GM23338 (cell line): ENCODE results near the gene NFRKB.

Experiments
- EZH2 ChIP-seq: fragments of 200-600 bp; sonication (generic); IDR thresholded peaks from one replicate; pipeline ENCODE4 v1.8.0; 2017; ENCODE audit warnings: antibody characterized with exemption, mild to moderate bottlenecking, low read depth; ENCODE audit not compliant: unreplicated experiment
- EZH2phosphoT487 ChIP-seq: fragments of 200-600 bp; sonication (generic); IDR thresholded peaks from one replicate; pipeline ENCODE4 v1.8.1; 2018; ENCODE audit warnings: antibody characterized with exemption; ENCODE audit not compliant: unreplicated experiment
- POLR2AphosphoS5 ChIP-seq: IDR thresholded peaks from 2 replicates; pipeline ENCODE4 v1.6.1; 2016; ENCODE audit warnings: antibody characterized with exemption, low read depth
- TF ChIP-seq, protein P1 (sequence below), 2 experiments: fragments of 200-600 bp in 1 of 2; sonication (generic) in 1 of 2; conservative IDR thresholded peaks; 2 replicates each; pipeline versions ENCODE4 v1.5.1 to v1.6.1; 2016 to 2017; ENCODE audit warnings: antibody characterized with exemption in 2 of 2, low read depth in 2 of 2, mild to moderate bottlenecking in 2 of 2, moderate library complexity in 1 of 2
- TF ChIP-seq, protein P2 (sequence below): IDR thresholded peaks from one replicate; pipeline ENCODE4 v1.6.1; 2018; ENCODE audit warnings: antibody characterized with exemption; ENCODE audit not compliant: unreplicated experiment

DNA sequence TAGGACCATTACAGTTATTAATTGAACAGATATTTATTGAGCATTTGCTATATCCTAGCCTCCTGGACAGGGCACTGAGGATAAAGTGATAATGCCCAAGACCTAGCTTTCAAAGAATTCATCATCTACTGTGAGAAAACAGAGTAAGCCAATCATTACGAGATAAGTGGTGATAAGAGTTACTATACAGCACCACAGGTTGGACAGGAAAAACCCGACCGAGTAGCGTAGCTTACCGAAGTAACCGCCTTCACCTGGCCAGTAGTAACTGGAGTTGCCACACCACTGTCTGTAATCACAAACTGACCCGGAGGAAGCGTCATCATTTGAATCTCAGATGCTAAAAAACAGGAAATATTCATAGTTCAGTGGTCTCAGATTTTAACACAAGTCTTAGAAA, 10.0 kb upstream of the NFRKB start:
- TF ChIP-seq, protein P1, sequence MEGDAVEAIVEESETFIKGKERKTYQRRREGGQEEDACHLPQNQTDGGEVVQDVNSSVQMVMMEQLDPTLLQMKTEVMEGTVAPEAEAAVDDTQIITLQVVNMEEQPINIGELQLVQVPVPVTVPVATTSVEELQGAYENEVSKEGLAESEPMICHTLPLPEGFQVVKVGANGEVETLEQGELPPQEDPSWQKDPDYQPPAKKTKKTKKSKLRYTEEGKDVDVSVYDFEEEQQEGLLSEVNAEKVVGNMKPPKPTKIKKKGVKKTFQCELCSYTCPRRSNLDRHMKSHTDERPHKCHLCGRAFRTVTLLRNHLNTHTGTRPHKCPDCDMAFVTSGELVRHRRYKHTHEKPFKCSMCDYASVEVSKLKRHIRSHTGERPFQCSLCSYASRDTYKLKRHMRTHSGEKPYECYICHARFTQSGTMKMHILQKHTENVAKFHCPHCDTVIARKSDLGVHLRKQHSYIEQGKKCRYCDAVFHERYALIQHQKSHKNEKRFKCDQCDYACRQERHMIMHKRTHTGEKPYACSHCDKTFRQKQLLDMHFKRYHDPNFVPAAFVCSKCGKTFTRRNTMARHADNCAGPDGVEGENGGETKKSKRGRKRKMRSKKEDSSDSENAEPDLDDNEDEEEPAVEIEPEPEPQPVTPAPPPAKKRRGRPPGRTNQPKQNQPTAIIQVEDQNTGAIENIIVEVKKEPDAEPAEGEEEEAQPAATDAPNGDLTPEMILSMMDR (conservative IDR thresholded peaks at IDR 0.05; ENCODE audit: low read depth in 2 of 2) = no peak
- TF ChIP-seq EZH2phosphoT487 (no peak), POLR2AphosphoS5 (no peak), EZH2 (no peak)
- TF ChIP-seq, protein P2, sequence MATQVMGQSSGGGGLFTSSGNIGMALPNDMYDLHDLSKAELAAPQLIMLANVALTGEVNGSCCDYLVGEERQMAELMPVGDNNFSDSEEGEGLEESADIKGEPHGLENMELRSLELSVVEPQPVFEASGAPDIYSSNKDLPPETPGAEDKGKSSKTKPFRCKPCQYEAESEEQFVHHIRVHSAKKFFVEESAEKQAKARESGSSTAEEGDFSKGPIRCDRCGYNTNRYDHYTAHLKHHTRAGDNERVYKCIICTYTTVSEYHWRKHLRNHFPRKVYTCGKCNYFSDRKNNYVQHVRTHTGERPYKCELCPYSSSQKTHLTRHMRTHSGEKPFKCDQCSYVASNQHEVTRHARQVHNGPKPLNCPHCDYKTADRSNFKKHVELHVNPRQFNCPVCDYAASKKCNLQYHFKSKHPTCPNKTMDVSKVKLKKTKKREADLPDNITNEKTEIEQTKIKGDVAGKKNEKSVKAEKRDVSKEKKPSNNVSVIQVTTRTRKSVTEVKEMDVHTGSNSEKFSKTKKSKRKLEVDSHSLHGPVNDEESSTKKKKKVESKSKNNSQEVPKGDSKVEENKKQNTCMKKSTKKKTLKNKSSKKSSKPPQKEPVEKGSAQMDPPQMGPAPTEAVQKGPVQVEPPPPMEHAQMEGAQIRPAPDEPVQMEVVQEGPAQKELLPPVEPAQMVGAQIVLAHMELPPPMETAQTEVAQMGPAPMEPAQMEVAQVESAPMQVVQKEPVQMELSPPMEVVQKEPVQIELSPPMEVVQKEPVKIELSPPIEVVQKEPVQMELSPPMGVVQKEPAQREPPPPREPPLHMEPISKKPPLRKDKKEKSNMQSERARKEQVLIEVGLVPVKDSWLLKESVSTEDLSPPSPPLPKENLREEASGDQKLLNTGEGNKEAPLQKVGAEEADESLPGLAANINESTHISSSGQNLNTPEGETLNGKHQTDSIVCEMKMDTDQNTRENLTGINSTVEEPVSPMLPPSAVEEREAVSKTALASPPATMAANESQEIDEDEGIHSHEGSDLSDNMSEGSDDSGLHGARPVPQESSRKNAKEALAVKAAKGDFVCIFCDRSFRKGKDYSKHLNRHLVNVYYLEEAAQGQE = no peak
